CD4-positive, alpha-beta T cell treated with Interleukin-1 beta for 1 hour (primary cell): ENCODE data around the gene DEPDC7.

ENCODE experiments used
- DNase-seq, 2 donors: peaks; one replicate each; pipeline ENCODE4 v3.0.0-alpha.2; 2020 to 2022

Gene DEPDC7

GRCh38 chr11:33063326-33063881 is 47.7 kb downstream of the DEPDC7 start:
- no peak for DNase-seq

GRCh38 chr11:33064033-33064825 is 48.6 kb downstream of the DEPDC7 start:
- DNase-seq: no peak

- no peak for DNase-seq
These were observed 49.2 kb downstream of the DEPDC7 start for GRCh38 chr11:33064866-33065265.

DNA sequence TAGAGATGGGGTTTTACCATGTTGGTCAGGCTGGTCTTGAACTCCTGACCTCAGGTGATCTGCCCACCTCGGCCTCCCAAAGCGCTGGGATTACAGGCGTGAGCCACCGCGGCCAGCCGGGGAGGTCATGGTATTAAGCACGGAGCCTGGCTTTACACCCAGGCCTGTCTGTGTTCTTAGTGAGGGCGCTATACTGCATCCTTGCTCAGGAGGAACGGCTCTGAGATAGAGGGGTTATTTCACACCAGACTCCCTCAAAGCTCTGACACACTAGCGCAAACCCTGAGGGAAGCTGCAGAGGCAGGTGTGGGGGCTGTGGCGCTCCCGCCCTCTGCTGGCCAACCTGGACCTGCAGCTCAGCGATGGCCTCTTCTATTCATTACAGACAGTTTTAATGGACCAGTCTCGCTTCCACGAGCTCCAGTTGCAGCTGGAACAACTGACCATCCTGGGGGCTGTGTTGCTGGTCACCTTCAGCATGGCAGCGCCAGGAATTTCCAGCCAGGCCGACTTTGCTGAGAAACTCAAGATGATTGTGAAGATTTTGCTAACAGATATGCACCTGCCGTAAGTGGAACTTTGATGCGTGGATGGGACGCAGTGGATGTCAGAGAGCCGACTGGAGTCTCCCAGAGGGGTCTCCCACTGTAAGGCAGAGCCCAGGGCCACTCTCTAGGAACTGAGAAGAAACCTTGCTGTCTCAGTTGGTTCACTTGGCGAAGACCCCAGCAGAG is 49.9 kb downstream of the DEPDC7 start:
- DNase-seq: peak; percentile 72 to 73

GRCh38 chr11:33067294-33067693 is 51.6 kb downstream of the DEPDC7 start:
- no peak for DNase-seq

DNA sequence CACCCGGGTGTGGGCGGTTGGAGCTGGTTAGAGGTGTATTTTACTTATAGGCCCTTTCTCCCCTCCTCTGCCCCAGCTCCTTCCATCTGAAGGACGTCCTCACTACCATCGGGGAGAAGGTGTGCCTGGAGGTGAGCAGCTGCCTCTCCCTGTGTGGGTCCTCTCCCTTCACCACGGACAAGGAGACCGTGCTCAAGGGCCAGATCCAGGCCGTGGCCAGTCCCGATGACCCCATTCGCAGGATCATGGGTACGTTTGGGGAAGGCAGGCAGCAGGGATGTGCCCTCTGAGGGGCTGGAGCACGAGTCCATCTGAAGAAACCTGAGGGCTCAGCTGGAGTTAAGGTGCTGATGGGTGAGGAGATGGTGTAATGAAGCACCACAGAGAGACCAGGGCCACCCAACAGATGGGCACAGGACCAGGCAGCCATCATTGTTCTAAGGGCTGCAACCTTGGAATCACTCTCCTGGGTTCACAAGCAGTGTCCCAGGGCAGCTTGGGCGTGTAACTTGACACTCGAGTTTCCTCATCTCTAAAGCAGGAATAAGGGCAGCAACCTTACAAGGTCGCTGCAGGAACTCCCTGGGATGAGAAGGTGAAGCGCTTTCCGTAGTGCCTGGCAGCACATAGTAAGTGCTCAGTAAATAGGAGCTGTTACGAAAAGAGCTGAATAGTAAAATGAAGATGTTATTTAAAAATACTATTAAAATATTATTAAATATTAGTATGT is 53.1 kb downstream of the DEPDC7 start:
- no peak for DNase-seq

- DNase-seq: no peak
These were observed 56.8 kb downstream of the DEPDC7 start for GRCh38 chr11:33072465-33072864.
